Neural progenitor cell (in vitro differentiated cells): ENCODE data around the gene PIP4K2A.
"Not testable (repeated sequence)": the region's sequence is repeated elsewhere in the genome, so short reads cannot be mapped to it uniquely, and the experiment has no call there.

ENCODE experiments used
- CTCF ChIP-seq: fragments of 200-600 bp; sonication (generic); IDR thresholded peaks from 2 replicates; pipeline ENCODE4 v1.5.1; 2017; ENCODE audit warnings: antibody characterized with exemption, mild to moderate bottlenecking
- EZH2 ChIP-seq: fragments of 200-600 bp; sonication (generic); IDR thresholded peaks from 2 replicates; pipeline ENCODE4 v1.6.1; 2017; ENCODE audit warnings: antibody characterized with exemption, mild to moderate bottlenecking, moderate library complexity

GRCh38 chr10:22520645-22521044 is 193.7 kb downstream of the PIP4K2A start:
- TF ChIP-seq EZH2, CTCF: not testable (repeated sequence)
